Measurements from ENCODE around the gene OXNAD1.

GRCh38 chr3:16248556-16248955, 16.5 kb upstream of the OXNAD1 start:
- TF ChIP-seq RCOR1 (conservative IDR thresholded peaks at IDR 0.05; ENCODE audit: low read depth, low read length) = no peak
- TF ChIP-seq CBFB (IDR thresholded peaks at IDR 0.05; ENCODE audit: low read depth) = no peak
- no peak for TF ChIP-seq PKNOX1 (IDR thresholded peaks at IDR 0.05)
- TF ChIP-seq EP300 (IDR thresholded peaks at IDR 0.05; ENCODE audit: borderline replicate concordance in 1 of 2, control insufficient read depth in 1 of 2, low read depth in 2 of 2, low read length in 2 of 2) = no peak
- no peak for TF ChIP-seq POLR2A (IDR thresholded peaks at IDR 0.05; ENCODE audit: low read depth, low read length)
- TF ChIP-seq HDGF (IDR thresholded peaks at IDR 0.05) = no peak
- no peak for TF ChIP-seq STAT3 (IDR thresholded peaks at IDR 0.05; ENCODE audit: low read depth, low read length)
- TF ChIP-seq BCL3 (IDR thresholded peaks at IDR 0.05; ENCODE audit: borderline replicate concordance, insufficient read depth, low read depth, low read length, poor library complexity, severe bottlenecking) = no peak
- TF ChIP-seq RAD21 (IDR thresholded peaks at IDR 0.05; ENCODE audit: insufficient read depth, low read depth, low read length) = no peak
- TF ChIP-seq FOS (IDR thresholded peaks at IDR 0.05; ENCODE audit: borderline replicate concordance, extremely low read depth, insufficient read length) = no peak
- TF ChIP-seq E4F1 (IDR thresholded peaks at IDR 0.05; ENCODE audit: borderline replicate concordance, partially characterized antibody) = no peak
- no peak for TF ChIP-seq YY1 (IDR thresholded peaks at IDR 0.05; ENCODE audit: low read depth, low read length)
